ENCODE results near the gene TSHR.

DNA sequence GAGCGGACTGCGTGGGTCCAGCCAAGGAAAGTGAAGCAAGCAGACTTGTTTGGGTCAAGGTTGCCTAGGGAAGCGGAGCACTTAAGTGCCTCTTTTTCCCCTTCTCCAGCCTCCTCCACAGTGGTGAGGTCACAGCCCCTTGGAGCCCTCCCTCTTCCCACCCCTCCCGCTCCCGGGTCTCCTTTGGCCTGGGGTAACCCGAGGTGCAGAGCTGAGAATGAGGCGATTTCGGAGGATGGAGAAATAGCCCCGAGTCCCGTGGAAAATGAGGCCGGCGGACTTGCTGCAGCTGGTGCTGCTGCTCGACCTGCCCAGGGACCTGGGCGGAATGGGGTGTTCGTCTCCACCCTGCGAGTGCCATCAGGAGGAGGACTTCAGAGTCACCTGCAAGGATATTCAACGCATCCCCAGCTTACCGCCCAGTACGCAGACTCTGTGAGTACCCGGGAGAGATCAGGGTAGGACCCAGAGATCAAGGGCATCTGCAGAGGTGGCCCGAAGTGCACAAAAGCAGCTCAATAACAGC lies at the start of gene TSHR:
- TF ChIP-seq POLR2AphosphoS5 (IDR thresholded peaks at IDR 0.05) (no peak), POLR2A (IDR thresholded peaks at IDR 0.05) (no peak), EP300 (IDR thresholded peaks at IDR 0.05) (no peak)
- TF ChIP-seq, protein P1, sequence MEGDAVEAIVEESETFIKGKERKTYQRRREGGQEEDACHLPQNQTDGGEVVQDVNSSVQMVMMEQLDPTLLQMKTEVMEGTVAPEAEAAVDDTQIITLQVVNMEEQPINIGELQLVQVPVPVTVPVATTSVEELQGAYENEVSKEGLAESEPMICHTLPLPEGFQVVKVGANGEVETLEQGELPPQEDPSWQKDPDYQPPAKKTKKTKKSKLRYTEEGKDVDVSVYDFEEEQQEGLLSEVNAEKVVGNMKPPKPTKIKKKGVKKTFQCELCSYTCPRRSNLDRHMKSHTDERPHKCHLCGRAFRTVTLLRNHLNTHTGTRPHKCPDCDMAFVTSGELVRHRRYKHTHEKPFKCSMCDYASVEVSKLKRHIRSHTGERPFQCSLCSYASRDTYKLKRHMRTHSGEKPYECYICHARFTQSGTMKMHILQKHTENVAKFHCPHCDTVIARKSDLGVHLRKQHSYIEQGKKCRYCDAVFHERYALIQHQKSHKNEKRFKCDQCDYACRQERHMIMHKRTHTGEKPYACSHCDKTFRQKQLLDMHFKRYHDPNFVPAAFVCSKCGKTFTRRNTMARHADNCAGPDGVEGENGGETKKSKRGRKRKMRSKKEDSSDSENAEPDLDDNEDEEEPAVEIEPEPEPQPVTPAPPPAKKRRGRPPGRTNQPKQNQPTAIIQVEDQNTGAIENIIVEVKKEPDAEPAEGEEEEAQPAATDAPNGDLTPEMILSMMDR (IDR thresholded peaks at IDR 0.05), result no peak

All from sigmoid colon (tissue), 4 donors.